K562 (cell line): ENCODE data around the gene GIMAP8. TPM values are rescaled to one million over a fixed set of nuclear protein-coding genes. Genes with fewer than 3 reads are reported as not detected.
A peak's percentile ranks its signal among the peaks of the same experiment; 100 is the strongest.

Source experiments
- ATAC-seq: fragments of 200-7000 bp; cut with Tn5 transposase; 3 replicates; pipeline ENCODE4 v1.9.1; 2020; ENCODE audit warnings: moderate library complexity
- BruUV-seq: library from RNA; stranded (reverse); fragments of 400-500 nt; replicated peaks from 2 replicates; lab custom pipeline; 2021; lab: Mats Ljungman, UMichigan
- CTCF ChIA-PET: fragments of 300-600 bp; formaldehyde crosslinking; extraction: SDS; loops from one replicate; lab custom pipeline; 2021; ENCODE audit warnings: low intra/inter-chr PET ratio; lab: Yijun Ruan, JAX
- POLR2A ChIA-PET: fragments of 300-600, 350-650 bp; sonication (Branson Sonifier 250); formaldehyde crosslinking; extraction: SDS; loops from one replicate; lab custom pipeline; 2021; ENCODE audit warnings: antibody characterized with exemption, inconsistent platforms; lab: Yijun Ruan, JAX
- DNase-seq, 4 experiments: peaks; one replicate each; pipeline versions ENCODE4 v3.0.0 to v3.0.0-alpha.2; 2011 to 2018; ENCODE audit warnings: low spot score in 3 of 4, mixed read lengths in 3 of 4; ENCODE audit errors: extremely low read depth in 1 of 4
- FAIRE-seq: peaks from 2 replicates; lab custom pipeline; 2011; peaks lifted over from hg19 to GRCh38; lab: Jason Lieb, UNC
- H2AFZ ChIP-seq: 2 replicates; pipeline ENCODE4 v1.6.0; 2011; ENCODE audit warnings: low read depth, low read length, control low read depth, inconsistent platforms
- H3K27ac ChIP-seq: fragments of 200-600 bp; 3 replicates; pipeline ENCODE4 v1.8.0; 2011; ENCODE audit warnings: low read depth, mild to moderate bottlenecking, control low read depth, inconsistent platforms, low read length, moderate library complexity, mixed read lengths; ENCODE audit errors: extremely low read depth
- H3K27me3 ChIP-seq, 2 experiments: fragments of 300-600 bp in 1 of 2; 2 replicates in 1 of 2; 3 replicates in 1 of 2; pipeline versions ENCODE4 v1.6.0 to v1.8.0; 2011; ENCODE audit warnings: inconsistent platforms in 2 of 2, low read length in 2 of 2, mild to moderate bottlenecking in 1 of 2, mixed read lengths in 1 of 2, moderate library complexity in 1 of 2; ENCODE audit not compliant: control insufficient read depth in 2 of 2, insufficient read depth in 2 of 2
- H3K36me3 ChIP-seq: fragments of 300-600 bp; 3 replicates; pipeline ENCODE4 v1.8.0; 2011; ENCODE audit warnings: mild to moderate bottlenecking, low read length, inconsistent platforms; ENCODE audit not compliant: control insufficient read depth, insufficient read depth
- H3K4me1 ChIP-seq, 2 experiments: fragments of 200-600 bp in 1 of 2; replicated peaks in 1 of 2; 2 replicates in 1 of 2; 3 replicates in 1 of 2; pipeline versions ENCODE4 v1.5.1 to v1.8.0; 2011; ENCODE audit warnings: inconsistent platforms in 2 of 2, low read length in 2 of 2, mild to moderate bottlenecking in 1 of 2, mixed read lengths in 1 of 2, moderate library complexity in 1 of 2; ENCODE audit not compliant: control insufficient read depth in 2 of 2, insufficient read depth in 2 of 2
- H3K4me2 ChIP-seq: 2 replicates; pipeline ENCODE4 v1.6.1; 2011; ENCODE audit warnings: low read length, control low read depth, inconsistent platforms, mixed read lengths; ENCODE audit not compliant: insufficient read depth
- H3K4me3 ChIP-seq: fragments of 200-600 bp; sonication (generic), shearing (Covaris generic); 2 replicates; pipeline ENCODE4 v1.5.1; 2016; ENCODE audit warnings: control low read depth, inconsistent platforms
- H3K79me2 ChIP-seq: fragments of 200-600 bp; 3 replicates; pipeline ENCODE4 v1.8.0; 2011; ENCODE audit warnings: low read length, inconsistent platforms; ENCODE audit not compliant: control insufficient read depth, insufficient read depth
- H3K9ac ChIP-seq, 2 experiments: 2 replicates each; pipeline versions ENCODE4 v1.6.0 to v1.6.1; 2011; ENCODE audit warnings: low read depth in 2 of 2, low read length in 2 of 2, control low read depth in 1 of 2, inconsistent platforms in 1 of 2, mild to moderate bottlenecking in 1 of 2, mixed read lengths in 1 of 2; ENCODE audit not compliant: insufficient read depth in 1 of 2
- H3K9me1 ChIP-seq: one replicate; pipeline ENCODE4 v1.6.0; 2011; ENCODE audit warnings: inconsistent platforms, mild to moderate bottlenecking, low read length, moderate library complexity; ENCODE audit not compliant: control insufficient read depth, insufficient read depth
- H3K9me3 ChIP-seq: replicated peaks from 2 replicates; pipeline ENCODE4 v1.5.1; 2011; ENCODE audit warnings: low read depth, low read length, inconsistent platforms; ENCODE audit not compliant: control insufficient read depth, insufficient read depth
- H4K20me1 ChIP-seq: replicated peaks from 2 replicates; pipeline ENCODE4 v1.6.1; 2011; ENCODE audit warnings: low read length, inconsistent platforms, mixed read lengths; ENCODE audit not compliant: control insufficient read depth, insufficient read depth
- ATF7 ChIP-seq: fragments of 450-650 bp; IDR thresholded peaks from 2 replicates; pipeline ENCODE4 v1.7.1; 2014; ENCODE audit warnings: mild to moderate bottlenecking, moderate library complexity
- POLR2AphosphoS5 ChIP-seq: IDR thresholded peaks from 2 replicates; pipeline ENCODE4 v1.6.1; 2011; ENCODE audit warnings: mild to moderate bottlenecking, low read depth, low read length, moderate library complexity; ENCODE audit not compliant: control insufficient read depth, insufficient read depth
- RBM34 ChIP-seq: fragments of 200-400 bp; formaldehyde crosslinking; IDR thresholded peaks from 2 replicates; pipeline ENCODE4 v1.6.1; 2018; ENCODE audit warnings: low read length, borderline replicate concordance; ENCODE audit not compliant: insufficient read depth
- ZBED1 ChIP-seq: IDR thresholded peaks from 2 replicates; pipeline ENCODE4 v1.6.1; 2014
- WGBS: fragments of 100-300 bp; shearing (Covaris generic); methylation state at CpG from one replicate; pipeline ENCODE4 v1.1.6; 2016; ENCODE audit warnings: low coverage, mixed read lengths; ENCODE audit not compliant: insufficient coverage; ENCODE audit errors: missing lambda C conversion rate; 5-methylcytosine and 5-hydroxymethylcytosine counted together
- in situ Hi-C: fragments of 300-500 bp; cut with MboI; formaldehyde crosslinking; loops from 4 replicates; pipeline ENCODE4 v1.15.0; 2018; ENCODE audit warnings: inconsistent platforms, mixed read lengths
- intact Hi-C: fragments of 100-400 bp; cut with micrococcal nuclease; formaldehyde crosslinking; loops from 2 replicates; pipeline ENCODE4 v1.14.2; 2022
- polyA plus RNA-seq, 8 experiments: library from polyadenylated mRNA; depleted of rRNA in 4 of 8; stranded (reverse) in 5 of 8; unstranded in 3 of 8; fragments of >200 nt; fragmentation: Nextera tagmentation in 2 of 8; fragmentation: Illumina TruSeq in 1 of 8; extraction: Ambion mirVana in 2 of 8; extraction: Trizol in 1 of 8; gene quantifications; 2 replicates each; pipeline versions ENCODE4 v1.2.1 to v1.2.3, GENCODE V29; 2011 to 2014; ENCODE audit warnings: inconsistent platforms in 1 of 8, missing spikeins in 1 of 8
- total RNA-seq, 7 experiments: library from RNA; depleted of rRNA in 6 of 7; stranded (reverse); fragments of >200 nt in 6 of 7; fragmentation: Illumina TruSeq in 2 of 7; extraction: Trizol in 2 of 7; gene quantifications; 2 replicates each; pipeline versions ENCODE4 v1.2.1 to v1.2.3, GENCODE V29; 2011 to 2021; ENCODE audit warnings: low replicate concordance in 1 of 7
- TF ChIP-seq, protein P1 (sequence below): fragments of 250-450 bp; sonication (Bioruptor Pico); IDR thresholded peaks from 2 replicates; pipeline ENCODE4 v1.5.0; 2020; ENCODE audit warnings: mild to moderate bottlenecking
- TF ChIP-seq, protein P2 (sequence below): fragments of 250-450 bp; sonication (Bioruptor Pico); IDR thresholded peaks from 2 replicates; pipeline ENCODE4 v1.8.0; 2022; ENCODE audit warnings: inconsistent platforms, mild to moderate bottlenecking, moderate library complexity, borderline replicate concordance

Gene GIMAP8
- total and polyA plus RNA-seq, 9 of the 15 experiments (the other 6 are each of a cell fraction or from before 2014, with no cell fraction given): not detected

DNA sequence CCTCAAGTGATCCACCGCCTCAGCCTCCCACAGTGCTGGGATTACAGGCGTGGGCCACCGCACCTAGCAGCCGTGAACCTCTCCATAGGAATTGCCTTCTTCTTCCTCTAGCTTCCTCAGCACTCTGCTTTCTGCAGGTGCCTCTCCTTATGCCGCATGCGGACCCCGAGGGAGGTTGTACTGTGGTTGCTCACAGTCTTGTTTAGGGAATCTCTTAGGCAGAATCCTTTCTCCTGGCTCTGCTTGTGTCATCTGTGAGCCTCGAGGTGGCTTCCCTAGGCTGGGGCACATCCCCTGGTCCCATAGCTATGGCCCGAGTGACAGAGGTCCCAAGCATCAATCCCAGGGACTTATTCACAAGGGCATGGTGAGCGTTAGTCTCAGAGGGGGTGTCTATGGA is 33.2 kb upstream of the GIMAP8 start:
- ATAC-seq (no peak), FAIRE-seq (no peak), DNase-seq (peak in 1 of 4 experiments; percentile 11)
- H3K9ac ChIP-seq: no peak overlapping the region
- peaks cover 7 to 12% of the 10 kb centered on the region in 2 experiments; a peak in 3 of 5 replicates for H3K4me1 ChIP-seq
- intact Hi-C loops: no loop called here
- in situ Hi-C loops: no loop called here
- H3K4me2 ChIP-seq: no peak overlapping the region
- H3K9me1 ChIP-seq: no peaks in the 10 kb centered on the region
- H3K27me3 ChIP-seq: no peaks in the 10 kb centered on the region
- POLR2A ChIA-PET: interaction anchor here (0.7 to 1.5 kb wide), 4 partner anchors 8 to 101 kb away, joined by 3 to 5 read pairs (median 5); no protein-coding TSS in a partner anchor
- no peaks in the 10 kb centered on the region for H3K79me2 ChIP-seq
- no peak overlapping the region for H2AFZ ChIP-seq
- BruUV-seq: no TSS peak
- no peaks in the 10 kb centered on the region for H3K36me3 ChIP-seq
- no peak for TF ChIP-seq ATF7
- TF ChIP-seq POLR2AphosphoS5: no peak
- TF ChIP-seq ZBED1: no peak
- TF ChIP-seq RBM34: no peak
- TF ChIP-seq, protein P1, sequence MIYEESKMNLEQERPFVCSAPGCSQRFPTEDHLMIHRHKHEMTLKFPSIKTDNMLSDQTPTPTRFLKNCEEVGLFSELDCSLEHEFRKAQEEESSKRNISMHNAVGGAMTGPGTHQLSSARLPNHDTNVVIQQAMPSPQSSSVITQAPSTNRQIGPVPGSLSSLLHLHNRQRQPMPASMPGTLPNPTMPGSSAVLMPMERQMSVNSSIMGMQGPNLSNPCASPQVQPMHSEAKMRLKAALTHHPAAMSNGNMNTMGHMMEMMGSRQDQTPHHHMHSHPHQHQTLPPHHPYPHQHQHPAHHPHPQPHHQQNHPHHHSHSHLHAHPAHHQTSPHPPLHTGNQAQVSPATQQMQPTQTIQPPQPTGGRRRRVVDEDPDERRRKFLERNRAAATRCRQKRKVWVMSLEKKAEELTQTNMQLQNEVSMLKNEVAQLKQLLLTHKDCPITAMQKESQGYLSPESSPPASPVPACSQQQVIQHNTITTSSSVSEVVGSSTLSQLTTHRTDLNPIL (CRISPR knock-in tag): no peak
- TF ChIP-seq, protein P2, sequence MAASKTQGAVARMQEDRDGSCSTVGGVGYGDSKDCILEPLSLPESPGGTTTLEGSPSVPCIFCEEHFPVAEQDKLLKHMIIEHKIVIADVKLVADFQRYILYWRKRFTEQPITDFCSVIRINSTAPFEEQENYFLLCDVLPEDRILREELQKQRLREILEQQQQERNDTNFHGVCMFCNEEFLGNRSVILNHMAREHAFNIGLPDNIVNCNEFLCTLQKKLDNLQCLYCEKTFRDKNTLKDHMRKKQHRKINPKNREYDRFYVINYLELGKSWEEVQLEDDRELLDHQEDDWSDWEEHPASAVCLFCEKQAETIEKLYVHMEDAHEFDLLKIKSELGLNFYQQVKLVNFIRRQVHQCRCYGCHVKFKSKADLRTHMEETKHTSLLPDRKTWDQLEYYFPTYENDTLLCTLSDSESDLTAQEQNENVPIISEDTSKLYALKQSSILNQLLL (CRISPR knock-in tag): no peak
- TF ChIP-seq, all 486 proteins: peak for 0
- CTCF ChIA-PET: interaction anchor here (1.2 kb wide), 1 partner anchor 59 kb away, joined by 4 read pairs; no protein-coding TSS in a partner anchor
- Histone ChIP-seq H3K9me3 (no peaks in the 10 kb centered on the region), H3K27ac (no peak overlapping the region), H3K4me3 (no peak overlapping the region), H4K20me1 (no peaks in the 10 kb centered on the region)
- 69% methylated on average over 10 of the region's 10 CpGs for WGBS
